Mesenteric fat pad (tissue), 1 donor: ENCODE results near the gene IMMP1L. TPM values are rescaled to one million over a fixed set of nuclear protein-coding genes. Genes with fewer than 3 reads are reported as not detected.
"Not testable (repeated sequence)": the region's sequence is repeated elsewhere in the genome, so short reads cannot be mapped to it uniquely, and the experiment has no call there.

Experiments used
- DNase-seq: peaks from one replicate; pipeline ENCODE4 v3.0.0-alpha.2; 2020; ENCODE audit warnings: low spot score
- long read RNA-seq: library from polyadenylated mRNA; unstranded; transcript quantifications from one replicate; pipeline ENCODE4 v2.0.0, GENCODE V29; 2020
- total RNA-seq: library from RNA; stranded (reverse); fragmentation: NEBNext Ultra II Directional; extraction: Animal tissue kit (Norgen Biotek cat#: 25700); gene quantifications from one replicate; pipeline ENCODE4 v1.2.1, GENCODE V29; 2021
- donor health status: DM: yes; HTN: yes; CAD: no.

IMMP1L gene
- 9.4 TPM for total RNA-seq
- long read RNA-seq, partial matches to known transcripts: 0 of 5 reads
- long read RNA-seq, other reads (novel, unspliced or antisense): 2 of 5 reads

DNA sequence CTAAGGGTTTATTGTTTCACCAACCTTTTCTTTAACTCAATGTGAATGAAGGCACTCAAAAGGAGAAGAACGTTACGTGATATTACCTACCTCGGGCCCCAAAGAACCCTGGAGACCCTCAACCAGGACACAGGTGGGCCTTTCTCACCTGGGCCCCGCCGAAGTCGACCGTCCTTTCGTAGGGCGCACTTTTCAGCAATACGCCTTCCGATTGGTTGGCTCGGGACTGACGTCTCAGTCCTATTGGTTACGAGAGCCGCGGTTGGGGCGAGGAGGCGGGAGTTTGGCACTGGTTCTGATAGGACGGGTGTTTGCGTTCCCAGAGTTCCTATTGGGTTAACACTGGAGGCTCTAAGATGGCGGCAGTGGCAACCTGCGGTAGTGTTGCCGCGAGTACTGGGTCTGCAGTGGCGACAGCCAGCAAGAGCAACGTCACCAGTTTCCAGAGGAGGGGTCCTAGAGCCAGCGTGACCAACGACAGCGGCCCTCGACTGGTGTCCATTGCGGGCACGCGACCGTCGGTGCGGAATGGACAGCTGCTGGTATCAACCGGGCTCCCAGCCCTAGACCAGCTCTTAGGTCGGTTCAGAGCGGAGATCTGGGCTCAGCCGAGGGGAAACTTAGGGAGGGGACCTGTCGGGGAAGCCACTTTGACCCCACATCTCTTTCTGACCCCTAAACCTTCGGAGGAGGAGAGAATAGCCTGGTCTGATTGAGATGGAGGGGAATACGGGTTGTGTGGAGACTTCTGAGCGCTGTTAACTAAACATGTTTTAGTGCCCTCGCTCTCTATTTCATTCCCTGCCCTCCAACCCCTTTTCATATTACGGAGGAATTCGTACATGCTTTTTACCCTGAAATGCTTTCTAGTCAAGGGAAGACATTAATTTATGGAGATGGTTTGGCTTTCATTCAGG, at the start of gene IMMP1L, which contains the start of gene ELP4:
IMMP1L (minus strand) TSS at position 194 of the 917 bp plus-strand sequence. CDS start 46,346 bp downstream, outside the sequence.
ELP4 (plus strand) TSS at position 339 of the 917 bp plus-strand sequence; CDS start at position 357, 18 bp downstream.
- peak; percentile 97 for DNase-seq

DNA sequence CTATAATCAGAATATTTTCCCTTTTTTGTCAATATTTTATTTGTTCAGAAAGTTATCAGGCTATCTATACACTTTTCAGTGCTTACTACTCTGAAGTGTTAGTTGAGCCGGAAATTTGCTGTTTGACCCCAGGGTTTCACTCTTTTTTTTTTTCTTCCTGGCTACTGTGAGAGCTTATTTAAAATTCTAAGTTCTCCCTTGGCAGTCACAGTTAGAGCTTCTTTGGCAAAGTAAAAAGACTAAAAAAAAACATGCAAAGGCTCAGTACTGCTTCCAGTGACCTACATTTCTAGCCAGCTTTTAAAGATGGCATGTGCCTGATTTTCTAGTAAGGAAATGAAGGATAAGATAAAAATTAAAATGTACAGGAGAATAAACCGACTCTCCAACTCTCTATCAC, 48.6 kb upstream of the IMMP1L start:
- no peak for DNase-seq

DNA sequence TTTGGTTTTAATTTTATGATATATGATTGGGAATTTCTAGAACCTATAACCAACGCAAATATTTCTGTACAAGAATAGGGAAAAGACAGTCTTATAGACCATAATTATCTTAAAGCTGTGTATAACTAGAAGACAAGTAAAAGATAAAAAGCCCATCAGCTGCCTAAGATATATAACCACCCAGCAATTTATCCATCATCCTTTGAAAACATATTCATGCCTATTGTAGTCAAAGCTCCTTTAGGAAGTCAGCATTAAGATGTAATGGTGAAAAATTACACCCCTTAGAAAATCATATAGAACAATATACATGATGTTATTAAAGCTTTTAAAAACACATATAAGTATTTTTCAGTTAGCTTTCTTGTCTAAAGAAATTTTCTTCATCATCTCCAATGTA, 46.5 kb upstream of the IMMP1L start:
- no peak for DNase-seq

DNA sequence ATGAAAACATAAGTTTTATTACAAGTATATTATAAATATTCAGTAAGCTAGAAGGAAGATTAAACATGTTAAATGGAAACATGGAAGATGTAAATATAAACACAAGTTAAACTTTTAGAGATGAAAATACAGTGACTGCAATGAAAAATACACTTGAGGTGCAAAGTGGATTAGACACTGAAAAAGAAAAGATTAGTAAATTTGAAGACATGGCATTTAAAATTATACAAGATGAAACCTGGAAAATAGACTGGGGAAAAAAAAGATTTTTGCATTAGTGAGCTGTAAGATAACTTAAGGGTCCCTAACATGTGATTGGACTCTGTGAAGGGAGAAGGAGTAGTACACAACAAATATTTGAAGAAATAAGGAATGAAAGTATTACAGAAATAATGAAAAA, 33.4 kb upstream of the IMMP1L start:
- no peak for DNase-seq

- no peak for DNase-seq
Measured at GRCh38 chr11:31535479-31535878, 26.1 kb upstream of the IMMP1L start.

GRCh38 chr11:31531293-31531692, 21.9 kb upstream of the IMMP1L start:
- no peak for DNase-seq

DNA sequence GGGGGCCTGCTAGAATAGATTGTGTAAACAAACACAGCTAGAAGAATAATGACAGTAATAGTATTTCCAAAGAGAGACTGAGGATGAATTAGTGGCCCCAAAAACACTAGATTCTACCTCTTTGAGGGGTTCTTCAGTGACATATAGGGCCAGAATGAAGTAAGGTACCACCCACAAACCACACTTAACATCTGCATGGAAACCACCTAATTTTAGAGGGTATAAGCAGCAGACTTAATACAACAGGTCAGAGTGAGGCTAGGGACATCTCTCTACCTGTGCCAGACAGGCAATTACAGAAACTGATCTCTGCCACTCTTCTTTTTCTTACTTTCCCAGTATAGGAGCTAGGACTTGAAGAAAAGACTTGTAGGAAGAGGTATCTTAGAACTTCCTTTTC, 20.3 kb upstream of the IMMP1L start:
- no peak for DNase-seq

DNA sequence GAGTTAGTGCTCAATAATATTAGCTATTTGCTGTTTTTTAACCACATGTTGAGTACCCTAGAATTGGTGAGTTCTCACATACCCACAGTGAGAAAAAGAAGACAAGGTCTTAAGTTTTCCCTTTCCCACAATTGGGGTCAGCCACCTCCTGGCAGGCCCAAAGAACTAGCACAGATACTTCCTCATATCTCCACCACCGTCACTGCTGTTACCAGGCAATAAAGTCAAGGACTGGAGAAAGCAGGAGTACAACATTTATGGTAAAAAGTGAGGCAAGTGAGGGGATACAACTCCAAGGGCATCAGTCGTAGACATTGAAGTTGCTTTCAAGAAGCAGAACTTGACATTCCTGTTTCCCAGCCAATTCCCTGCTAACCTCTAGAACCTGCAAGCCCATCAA, 19.8 kb upstream of the IMMP1L start:
- no peak for DNase-seq

DNA sequence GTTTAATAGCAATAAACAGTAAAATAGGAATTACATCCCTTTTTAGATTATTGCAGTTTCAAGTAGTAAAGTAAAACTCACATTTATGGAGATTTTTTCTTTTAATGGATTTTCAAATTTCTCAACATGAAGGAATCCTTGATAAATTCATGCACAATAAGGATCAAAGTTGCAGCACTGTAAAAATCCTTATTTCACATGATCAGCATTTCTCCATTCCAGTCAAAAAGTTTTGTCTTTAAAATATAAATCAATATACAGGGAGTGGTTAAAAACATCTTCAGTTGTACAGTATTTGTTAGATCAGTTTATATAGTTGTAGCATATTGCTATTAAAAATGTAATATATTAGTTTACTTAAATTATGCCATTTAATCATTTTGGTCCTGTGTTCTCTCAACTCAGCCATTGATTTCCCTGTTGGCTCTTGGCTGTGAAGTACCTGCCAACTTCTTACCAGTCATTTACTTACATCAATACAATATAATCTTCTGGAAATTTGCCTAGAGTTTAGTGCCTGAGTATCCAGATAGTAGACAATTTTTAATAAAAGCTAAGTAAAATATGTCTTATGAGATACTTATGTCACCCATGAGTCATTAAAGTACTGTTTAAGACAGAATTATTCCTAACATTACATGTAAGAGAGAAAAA, 12.2 kb upstream of the IMMP1L start:
- DNase-seq: no peak

DNA sequence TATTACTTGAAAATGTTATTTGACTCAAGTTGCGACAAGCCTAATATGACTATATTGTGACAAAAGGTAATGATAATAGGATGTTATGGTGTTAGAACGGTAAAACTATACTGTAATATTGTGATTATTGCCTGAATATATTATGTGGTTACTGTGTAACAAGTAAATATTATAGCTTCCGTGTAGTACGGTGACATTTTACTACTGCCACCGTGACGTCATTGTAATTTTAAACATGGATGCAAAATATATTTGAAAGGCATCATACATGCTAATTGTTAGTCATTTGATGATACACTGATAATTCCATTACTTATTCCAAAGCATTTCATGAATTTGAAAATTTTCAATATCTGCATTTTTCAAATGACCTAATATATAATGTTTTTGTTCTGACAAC, 2.7 kb upstream of the IMMP1L start:
- DNase-seq: no peak

GRCh38 chr11:31509051-31509428, 382 bp downstream of the IMMP1L start:
- no peak for DNase-seq

DNA sequence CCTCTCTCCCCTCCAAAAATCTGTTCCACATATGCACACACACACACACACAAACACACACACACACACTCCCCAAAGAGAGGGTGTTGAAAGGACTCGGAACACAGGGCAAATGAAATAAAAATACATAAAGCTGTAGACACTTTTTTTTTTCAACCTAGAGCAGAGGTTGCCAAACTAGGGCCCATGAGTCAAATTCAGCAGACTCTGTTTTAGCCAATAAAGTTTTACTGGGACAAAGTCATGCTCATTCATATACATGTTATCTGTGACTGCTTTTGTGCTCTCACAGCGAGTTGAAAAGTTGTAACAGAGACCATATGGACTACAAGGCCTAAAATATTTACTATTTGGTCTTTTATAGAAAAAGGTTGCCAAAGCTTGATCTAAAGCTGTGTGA, 8.9 kb downstream of the IMMP1L start:
- no peak for DNase-seq

GRCh38 chr11:31499576-31500178, 9.7 kb downstream of the IMMP1L start:
- DNase-seq: no peak

GRCh38 chr11:31493762-31494161, 15.7 kb downstream of the IMMP1L start:
- DNase-seq: not testable (repeated sequence)

DNA sequence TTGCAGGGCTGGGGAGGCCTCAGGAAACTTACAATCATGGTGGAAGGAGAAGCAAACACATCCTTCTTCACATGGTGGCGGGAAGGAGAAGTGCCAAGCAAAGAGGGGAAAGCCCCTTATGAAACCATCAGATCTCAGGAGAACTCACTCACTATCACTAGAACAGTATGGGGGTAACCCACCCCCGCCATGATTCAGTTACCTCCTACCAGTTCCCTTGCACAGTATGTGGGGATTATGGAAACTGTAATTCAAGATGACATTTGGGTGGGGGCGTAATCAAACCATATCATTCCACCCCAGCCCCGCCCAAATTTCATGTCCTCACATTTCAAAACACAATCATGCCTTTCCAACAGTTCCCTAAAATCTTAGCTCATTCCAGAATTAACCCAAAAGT, 16.2 kb downstream of the IMMP1L start:
- DNase-seq: no peak

DNA sequence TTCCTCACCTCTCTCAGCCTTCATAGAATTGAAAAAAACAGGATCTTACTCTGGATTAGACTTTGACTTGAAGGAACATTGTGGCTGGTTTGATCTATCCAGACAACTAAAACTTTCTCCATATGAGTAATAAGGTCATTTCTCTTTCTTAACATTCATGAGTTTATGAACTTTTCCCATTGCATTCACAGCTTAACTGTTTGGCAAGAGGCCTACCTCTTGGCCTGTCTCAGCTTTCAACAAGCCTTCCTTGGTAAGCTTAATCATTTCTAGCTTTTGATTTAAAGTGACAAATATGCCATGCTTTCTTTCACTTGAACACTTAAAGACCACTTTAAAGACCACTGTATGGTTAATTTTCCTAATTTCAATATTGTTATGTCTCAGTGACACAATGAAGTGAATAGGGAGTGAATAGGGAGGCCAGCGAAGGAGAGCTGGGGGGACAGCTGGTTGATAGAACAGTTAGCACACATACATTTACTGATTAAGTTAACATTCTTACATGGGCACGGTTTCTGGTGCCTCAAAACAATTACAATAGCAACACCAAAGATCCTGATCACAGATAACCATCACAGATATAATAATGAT, 17.0 kb downstream of the IMMP1L start:
- no peak for DNase-seq

GRCh38 chr11:31487848-31488247, 21.6 kb downstream of the IMMP1L start:
- DNase-seq: no peak

DNA sequence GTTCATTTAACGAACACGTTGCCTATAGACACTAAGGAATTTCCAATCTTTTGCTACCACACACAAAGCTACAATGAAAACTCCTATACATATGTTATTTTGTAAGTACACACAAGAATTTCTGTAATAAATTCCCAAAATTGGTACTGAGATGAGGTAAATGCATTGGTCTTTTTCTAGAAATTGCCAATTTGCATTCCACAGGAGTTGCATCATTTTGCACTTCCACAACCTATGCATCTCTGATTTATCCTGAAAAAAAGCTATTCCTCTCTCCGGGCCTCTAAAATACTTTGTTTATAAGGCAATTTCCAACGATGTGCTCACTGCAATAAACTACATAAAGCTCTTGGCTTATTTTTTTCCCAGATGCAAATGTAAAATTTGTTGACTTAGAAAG, 24.9 kb downstream of the IMMP1L start:
- no peak for DNase-seq

GRCh38 chr11:31480930-31481329, 28.5 kb downstream of the IMMP1L start:
- DNase-seq: no peak

DNA sequence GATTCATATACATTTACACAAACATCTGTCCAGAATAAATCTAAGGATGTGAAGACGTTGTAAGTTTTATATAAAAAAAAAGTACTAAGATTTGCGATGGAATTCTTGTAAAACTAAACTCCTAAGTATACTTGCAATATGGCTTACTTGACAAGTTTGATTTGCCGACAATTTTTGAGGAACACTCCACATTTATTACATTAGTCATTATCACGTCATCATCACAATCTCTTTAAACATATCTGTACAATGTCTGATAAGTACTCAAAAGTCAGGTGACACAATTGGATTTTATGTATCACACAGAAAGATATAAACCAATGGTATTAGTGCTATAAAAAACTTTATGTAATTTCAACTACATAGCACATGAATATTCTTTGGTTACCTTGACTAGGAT, 30.4 kb downstream of the IMMP1L start:
- no peak for DNase-seq

DNA sequence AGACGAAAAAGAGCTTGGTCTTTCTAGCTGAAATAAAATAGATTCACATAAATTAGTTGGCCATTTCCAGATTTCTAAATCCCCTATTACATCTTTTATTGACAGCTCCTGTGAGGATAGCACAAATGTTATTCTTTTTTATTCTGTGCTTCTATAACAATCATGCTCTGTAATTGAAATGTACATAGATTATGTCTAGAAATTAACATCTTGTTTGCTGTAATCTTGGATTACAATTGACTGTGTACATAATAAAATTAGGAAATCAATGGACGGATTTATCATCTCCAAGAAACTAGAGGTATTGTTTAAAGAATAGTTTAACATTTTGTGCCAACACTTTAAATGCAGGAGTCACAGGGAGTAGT, 31.2 kb downstream of the IMMP1L start:
- no peak for DNase-seq
